ENCODE data around the gene BBLN.

BBLN gene

GRCh38 chr9:128145951-128146351 lies 14.1 kb upstream of the BBLN start:
- no peak for DNase-seq

GRCh38 chr9:128146591-128147120 lies 13.4 kb upstream of the BBLN start:
- no peak for DNase-seq

GRCh38 chr9:128148509-128149000 lies 11.5 kb upstream of the BBLN start:
- no peak for DNase-seq

GRCh38 chr9:128149001-128149701 lies 10.9 kb upstream of the BBLN start, which contains the start of gene LCN2:
TSS of gene LCN2 (plus strand) at chr9:128149453. CDS start at chr9:128149526, 73 bp downstream.
- DNase-seq: no peak

- no peak for DNase-seq
These were observed 10.0 kb upstream of the BBLN start for GRCh38 chr9:128149951-128150593.

GRCh38 chr9:128150594-128151308 lies 9.3 kb upstream of the BBLN start:
- DNase-seq: no peak

- no peak for DNase-seq
These were observed 8.5 kb upstream of the BBLN start for GRCh38 chr9:128151309-128152132.

GRCh38 chr9:128152133-128153059 lies 7.7 kb upstream of the BBLN start:
- DNase-seq: no peak

- no peak for DNase-seq
These were observed 6.8 kb upstream of the BBLN start for GRCh38 chr9:128153060-128153946.

GRCh38 chr9:128153947-128154695 lies 5.9 kb upstream of the BBLN start:
- DNase-seq: no peak

GRCh38 chr9:128155736-128156500 lies 4.1 kb upstream of the BBLN start:
- no peak for DNase-seq

GRCh38 chr9:128159522-128159783 lies 612 bp upstream of the BBLN start:
- DNase-seq: peak in 1 of 4 experiments; percentile 21

GRCh38 chr9:128160603-128160987 lies 530 bp downstream of the BBLN start:
- DNase-seq: peak in 2 of 4 experiments; percentile 13 to 18

GRCh38 chr9:128161215-128161902 lies 1.3 kb downstream of the BBLN start:
- DNase-seq: no peak

GRCh38 chr9:128162215-128163026 lies 2.4 kb downstream of the BBLN start:
- no peak for DNase-seq

GRCh38 chr9:128163027-128163515 lies 3.0 kb downstream of the BBLN start:
- DNase-seq: no peak

Measured in activated CD4-positive, CD25-positive, alpha-beta regulatory T cell (primary cell).